Measurements from ENCODE around the gene USH2A. TPM values are rescaled to one million over a fixed set of nuclear protein-coding genes. Genes with fewer than 3 reads are reported as not detected.

USH2A gene
- total RNA-seq, 4 donors from 2014 or later, result under 0.01 to 1.9 (median under 0.01) TPM

DNA sequence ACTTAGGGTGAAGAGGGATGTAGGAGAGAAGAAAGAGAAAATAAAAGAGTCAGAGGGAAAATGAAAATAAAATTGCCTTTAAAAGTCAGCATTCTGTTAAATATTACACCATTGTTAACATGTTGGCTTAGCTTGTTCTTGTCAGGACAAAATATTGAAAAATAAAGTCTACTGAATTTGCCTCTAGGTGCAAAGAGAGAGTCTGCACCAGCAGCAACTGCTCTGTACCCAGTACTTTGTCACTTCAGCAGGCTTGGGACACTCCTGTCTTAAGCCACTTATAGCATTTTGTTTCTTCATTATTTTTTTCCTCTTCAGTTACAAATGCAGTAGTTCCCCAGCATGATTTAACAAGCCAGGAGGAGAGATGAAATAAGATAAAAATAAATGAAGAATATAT, 11.0 kb upstream of the USH2A start:
- H3K4me1 ChIP-seq, result no peaks in the 10 kb centered on the region
- no peak overlapping the region for H3K4me3 ChIP-seq
- no peaks in the 10 kb centered on the region for H3K36me3 ChIP-seq
- H3K27me3 ChIP-seq, result no peaks in the 10 kb centered on the region
- TF ChIP-seq POLR2A (IDR thresholded peaks at IDR 0.05; ENCODE audit: low read depth), result no peak
- TF ChIP-seq EP300 (IDR thresholded peaks at IDR 0.05), result no peak
- no peak for TF ChIP-seq POLR2AphosphoS5 (IDR thresholded peaks at IDR 0.05)
- TF ChIP-seq, protein P1, sequence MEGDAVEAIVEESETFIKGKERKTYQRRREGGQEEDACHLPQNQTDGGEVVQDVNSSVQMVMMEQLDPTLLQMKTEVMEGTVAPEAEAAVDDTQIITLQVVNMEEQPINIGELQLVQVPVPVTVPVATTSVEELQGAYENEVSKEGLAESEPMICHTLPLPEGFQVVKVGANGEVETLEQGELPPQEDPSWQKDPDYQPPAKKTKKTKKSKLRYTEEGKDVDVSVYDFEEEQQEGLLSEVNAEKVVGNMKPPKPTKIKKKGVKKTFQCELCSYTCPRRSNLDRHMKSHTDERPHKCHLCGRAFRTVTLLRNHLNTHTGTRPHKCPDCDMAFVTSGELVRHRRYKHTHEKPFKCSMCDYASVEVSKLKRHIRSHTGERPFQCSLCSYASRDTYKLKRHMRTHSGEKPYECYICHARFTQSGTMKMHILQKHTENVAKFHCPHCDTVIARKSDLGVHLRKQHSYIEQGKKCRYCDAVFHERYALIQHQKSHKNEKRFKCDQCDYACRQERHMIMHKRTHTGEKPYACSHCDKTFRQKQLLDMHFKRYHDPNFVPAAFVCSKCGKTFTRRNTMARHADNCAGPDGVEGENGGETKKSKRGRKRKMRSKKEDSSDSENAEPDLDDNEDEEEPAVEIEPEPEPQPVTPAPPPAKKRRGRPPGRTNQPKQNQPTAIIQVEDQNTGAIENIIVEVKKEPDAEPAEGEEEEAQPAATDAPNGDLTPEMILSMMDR (IDR thresholded peaks at IDR 0.05), result no peak
- intact Hi-C loops (cut with DNase I), result no loop called here
- H3K9me3 ChIP-seq, result no peaks in the 10 kb centered on the region
- no peak for DNase-seq (ENCODE audit: extremely low spot score)
- no peak overlapping the region for H3K27ac ChIP-seq (replicated peaks in 1 of 4)

DNA sequence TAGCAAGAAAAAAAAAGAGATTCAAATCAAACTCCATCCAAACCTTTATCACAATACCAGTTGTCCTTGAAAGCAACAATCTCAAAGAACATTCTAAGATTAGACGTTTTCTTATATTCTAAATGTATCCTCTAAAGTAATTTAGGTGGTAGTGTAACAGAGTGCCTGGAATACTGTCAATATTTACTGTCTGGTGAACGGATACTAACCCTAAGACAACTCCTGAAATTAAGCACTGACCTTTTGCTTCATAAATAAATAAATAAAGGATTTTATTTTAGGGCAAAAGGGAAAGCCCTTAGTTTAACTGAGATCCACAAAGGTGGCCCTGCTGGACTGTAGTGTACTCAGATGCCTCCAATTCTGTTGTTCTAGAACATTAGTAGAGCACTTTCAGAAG, 9.9 kb upstream of the USH2A start:
- Histone ChIP-seq H3K27ac (replicated peaks in 1 of 4) (no peak overlapping the region), H3K36me3 (no peaks in the 10 kb centered on the region), H3K4me3 (no peak overlapping the region), H3K9me3 (no peaks in the 10 kb centered on the region), H3K27me3 (no peaks in the 10 kb centered on the region), H3K4me1 (no peaks in the 10 kb centered on the region)
- TF ChIP-seq POLR2AphosphoS5 (IDR thresholded peaks at IDR 0.05) (no peak), EP300 (IDR thresholded peaks at IDR 0.05) (no peak), POLR2A (IDR thresholded peaks at IDR 0.05; ENCODE audit: low read depth) (no peak)
- TF ChIP-seq, protein P1 (IDR thresholded peaks at IDR 0.05), result no peak
- DNase-seq (ENCODE audit: extremely low spot score), result no peak
- 79% methylated on average over 2 of the region's 2 CpGs for WGBS
- intact Hi-C loops (cut with DNase I), result no loop called here

DNA sequence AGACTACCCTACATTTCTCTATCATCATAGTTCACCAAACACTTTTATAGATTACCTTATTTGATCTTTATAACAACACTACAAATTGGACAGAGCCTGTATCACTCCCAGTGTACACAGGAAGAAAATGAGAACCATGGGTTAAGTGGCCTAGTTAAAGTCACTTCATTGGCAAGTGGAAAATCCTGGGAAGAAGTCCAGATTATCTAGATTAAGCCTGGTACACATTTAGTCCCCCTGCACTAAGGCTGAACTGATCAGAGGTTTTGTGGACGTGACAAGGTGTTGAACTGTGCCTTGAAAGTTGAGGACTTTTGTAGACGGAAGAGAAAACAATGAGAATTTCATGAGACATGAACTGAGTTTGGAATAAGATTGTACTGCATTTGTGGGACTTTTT, 7.5 kb upstream of the USH2A start:
- no peaks in the 10 kb centered on the region for H3K4me1 ChIP-seq
- H3K9me3 ChIP-seq, result no peaks in the 10 kb centered on the region
- intact Hi-C loops (cut with DNase I), result no loop called here
- H3K4me3 ChIP-seq, result no peak overlapping the region
- H3K27me3 ChIP-seq, result no peaks in the 10 kb centered on the region
- no peaks in the 10 kb centered on the region for H3K36me3 ChIP-seq
- H3K27ac ChIP-seq (replicated peaks in 1 of 4), result no peak overlapping the region
- TF ChIP-seq EP300 (IDR thresholded peaks at IDR 0.05) (no peak), POLR2AphosphoS5 (IDR thresholded peaks at IDR 0.05) (no peak), POLR2A (IDR thresholded peaks at IDR 0.05; ENCODE audit: low read depth) (no peak)
- TF ChIP-seq, protein P1 (IDR thresholded peaks at IDR 0.05), result no peak
- WGBS, result 91% methylated on average over 2 of the region's 2 CpGs
- no peak for DNase-seq (ENCODE audit: extremely low spot score)

DNA sequence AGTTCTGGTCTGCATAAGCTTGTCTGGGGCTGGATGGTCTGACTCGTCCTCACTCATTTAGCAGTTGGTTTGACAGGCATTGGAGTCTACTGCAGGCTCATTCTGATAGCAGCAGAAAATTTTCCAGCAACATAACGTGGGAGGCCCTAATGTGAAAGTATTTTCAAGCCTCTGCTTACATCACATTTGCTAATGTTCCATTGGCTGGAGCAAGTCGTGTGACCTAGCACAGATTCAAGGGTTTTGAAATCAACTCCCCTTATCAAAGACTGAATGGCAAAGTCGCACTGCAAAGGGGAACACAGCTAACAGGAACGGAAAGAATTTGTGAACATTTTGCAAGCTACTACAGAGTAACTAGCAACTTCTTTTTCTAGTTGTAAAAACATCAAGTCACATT, 2.3 kb upstream of the USH2A start:
- H3K9me3 ChIP-seq, result no peaks in the 10 kb centered on the region
- no peaks in the 10 kb centered on the region for H3K27me3 ChIP-seq
- 76% methylated on average over 5 of the region's 5 CpGs for WGBS
- peaks cover 0 to 4% (median 0%) of the 10 kb centered on the region in 4 donors for H3K4me1 ChIP-seq
- DNase-seq (ENCODE audit: extremely low spot score), result no peak
- intact Hi-C loops (cut with DNase I), result no loop called here
- TF ChIP-seq POLR2A (IDR thresholded peaks at IDR 0.05; ENCODE audit: low read depth) (no peak), POLR2AphosphoS5 (IDR thresholded peaks at IDR 0.05) (no peak)
- H3K27ac ChIP-seq (replicated peaks in 1 of 4), result no peak overlapping the region
- H3K4me3 ChIP-seq, result no peak overlapping the region
- H3K36me3 ChIP-seq, result no peaks in the 10 kb centered on the region

DNA sequence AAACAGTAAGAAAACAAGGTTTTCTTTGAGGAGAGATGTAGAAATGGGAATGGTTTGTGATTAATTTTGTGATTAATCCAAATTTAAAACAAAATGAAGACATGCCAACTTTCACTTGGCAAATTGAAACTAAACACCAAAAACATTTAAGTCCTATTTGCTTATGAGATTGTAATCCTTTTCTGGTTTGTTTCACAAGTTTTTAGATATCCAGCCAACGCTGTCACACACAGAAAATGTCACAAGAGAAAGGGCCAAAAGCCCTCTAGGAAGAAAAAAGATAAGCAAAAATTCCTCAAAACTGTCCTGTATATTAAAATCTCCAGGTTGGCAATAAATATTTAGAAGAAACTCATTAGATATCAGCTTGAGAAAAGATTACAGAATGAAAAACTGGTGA, 2.5 kb downstream of the USH2A start:
- 47% methylated on average over 1 of the region's 1 CpG for WGBS
- intact Hi-C loops (cut with DNase I), result no loop called here

More for the DNA sequence above, 2.5 kb downstream of the USH2A start:
- Histone ChIP-seq H3K4me1 (peaks cover 0 to 6% (median 0%) of the 10 kb centered on the region in 4 donors), H3K27me3 (no peaks in the 10 kb centered on the region), H3K27ac (replicated peaks in 1 of 4) (no peak overlapping the region), H3K4me3 (no peak overlapping the region), H3K9me3 (no peaks in the 10 kb centered on the region), H3K36me3 (no peaks in the 10 kb centered on the region)
- DNase-seq (ENCODE audit: extremely low spot score), result no peak
- TF ChIP-seq, protein P1 (IDR thresholded peaks at IDR 0.05), result no peak
- no peak for TF ChIP-seq POLR2A (IDR thresholded peaks at IDR 0.05; ENCODE audit: low read depth)
- TF ChIP-seq EP300 (IDR thresholded peaks at IDR 0.05), result no peak
- TF ChIP-seq POLR2AphosphoS5 (IDR thresholded peaks at IDR 0.05), result no peak
